CD4-positive, alpha-beta T cell treated with Interleukin-17A for 1 hour (primary cell): ENCODE measurements around the gene LAMB4.

Experiments used
- DNase-seq: peaks from one replicate; pipeline ENCODE4 v3.0.0-alpha.2; 2020

LAMB4 gene

DNA sequence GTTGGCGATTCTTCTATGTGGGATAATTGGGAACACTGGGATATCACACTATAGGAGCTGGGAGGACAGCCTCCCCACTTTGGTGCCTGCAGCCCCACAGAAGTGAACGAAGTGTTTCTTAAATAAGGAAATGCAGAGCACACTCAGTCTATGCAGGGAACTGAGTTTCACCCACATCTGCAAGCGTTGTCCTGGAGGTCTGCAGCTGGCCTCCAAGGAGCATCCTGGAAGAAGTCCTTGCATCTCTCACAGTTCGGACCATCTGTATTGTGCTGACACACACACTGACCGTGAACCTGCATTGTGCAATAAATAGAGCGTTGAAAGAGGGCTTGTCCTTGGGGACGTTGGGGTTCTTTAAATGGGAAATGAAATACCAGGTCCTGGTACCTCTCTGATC lies 25.8 kb downstream of the LAMB4 start:
- no peak for DNase-seq

DNA sequence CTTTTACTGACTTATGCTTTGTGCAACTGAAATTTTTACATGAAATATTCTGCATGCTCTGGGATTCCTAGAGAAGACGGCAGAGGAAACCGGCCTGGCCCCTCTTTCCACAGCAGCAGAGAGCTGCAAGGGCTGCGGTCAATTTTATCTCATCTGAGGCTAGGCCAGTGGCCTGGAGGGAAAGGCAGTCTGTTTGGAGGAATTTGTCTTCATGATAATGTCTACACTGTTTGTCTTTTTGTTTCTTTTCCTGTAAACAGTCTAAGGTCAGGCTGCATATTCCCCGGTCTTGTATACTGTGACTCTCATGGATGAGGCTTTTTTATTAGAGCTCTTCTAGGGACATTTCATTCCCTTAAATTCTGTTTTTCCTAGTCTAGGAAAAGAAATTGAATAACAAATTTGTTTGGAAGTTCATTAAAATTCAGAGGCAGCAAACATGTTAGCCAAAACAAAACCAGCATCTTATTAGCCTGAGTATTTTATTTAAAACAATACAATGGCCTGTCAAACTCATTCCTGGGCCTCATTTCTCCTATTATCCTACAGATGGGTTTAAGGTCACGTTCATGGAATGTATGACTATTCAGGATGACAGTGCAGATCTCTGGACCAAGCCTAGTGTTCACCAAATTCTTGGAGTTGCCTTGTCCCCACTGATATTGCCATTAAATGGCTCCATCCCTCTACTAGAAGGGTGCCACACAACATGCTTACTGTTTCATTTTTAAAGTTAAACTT lies 26.4 kb downstream of the LAMB4 start:
- DNase-seq = no peak

DNA sequence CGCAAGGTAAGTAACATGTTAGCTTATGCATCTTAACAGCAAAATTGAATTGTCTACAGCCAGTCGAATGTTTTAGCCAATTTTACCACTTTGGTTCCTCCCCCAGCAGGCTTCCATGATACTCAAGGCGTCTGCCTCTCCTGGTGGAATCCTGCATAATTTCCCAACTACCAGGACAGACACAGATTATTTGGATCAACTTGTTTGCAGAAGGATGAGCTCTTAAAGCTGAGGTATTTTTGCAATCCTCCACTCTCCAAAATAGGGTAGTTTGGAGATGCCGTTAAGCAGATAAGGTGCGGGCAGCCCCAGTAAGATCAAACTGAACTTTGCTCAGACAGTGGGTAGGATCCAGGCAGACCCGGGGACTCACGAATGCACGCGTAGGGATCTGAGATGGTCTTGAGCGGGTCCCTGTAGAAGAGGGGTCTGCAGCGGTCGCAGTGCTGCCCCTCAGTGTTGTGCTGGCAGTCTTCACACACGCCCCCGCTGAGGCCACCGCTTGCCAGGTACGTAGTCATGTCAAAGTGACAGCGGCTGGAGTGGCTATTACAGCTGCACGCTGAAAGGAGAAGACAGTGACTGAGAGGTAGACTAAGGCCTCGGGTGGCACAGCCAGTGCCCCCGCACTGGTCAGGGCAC lies 27.4 kb downstream of the LAMB4 start:
- DNase-seq = no peak

DNA sequence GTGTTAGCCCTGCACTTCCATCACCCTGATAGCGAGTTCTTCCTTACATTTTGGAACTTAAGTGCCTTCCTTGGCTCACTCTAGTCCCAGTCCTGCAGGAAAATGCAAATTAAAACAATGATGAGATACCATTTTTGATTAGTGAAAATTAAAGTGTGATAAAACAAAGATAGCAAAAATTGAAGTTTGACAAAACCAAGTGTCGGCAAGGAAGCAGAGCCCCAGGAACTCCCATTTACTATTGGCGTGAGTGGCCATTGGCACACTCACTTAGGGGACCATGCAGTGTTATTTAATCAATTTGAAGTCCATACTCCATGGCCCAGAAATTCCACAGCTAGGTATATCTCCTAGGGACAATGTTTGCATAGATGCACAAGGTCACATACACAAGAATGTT lies 28.4 kb downstream of the LAMB4 start:
- DNase-seq = no peak

DNA sequence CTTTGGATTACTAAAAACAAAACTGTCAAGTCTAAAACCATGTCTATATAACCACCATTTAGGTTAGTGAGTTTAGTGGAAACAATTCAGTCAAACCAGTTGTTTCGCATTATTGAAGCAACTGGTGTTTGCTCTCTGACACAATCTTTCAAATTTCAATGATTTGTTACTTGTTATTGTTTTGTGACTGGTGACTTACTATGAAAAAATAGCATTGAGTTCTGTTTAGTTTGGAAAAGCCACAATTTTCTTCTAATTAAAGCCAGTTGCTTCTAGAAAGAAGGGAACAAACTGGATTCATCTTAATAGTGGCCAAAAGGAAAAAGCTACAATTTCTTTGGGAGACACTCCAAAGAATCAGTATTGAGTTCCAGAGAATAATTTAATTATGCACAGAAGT lies 30.4 kb downstream of the LAMB4 start:
- no peak for DNase-seq

DNA sequence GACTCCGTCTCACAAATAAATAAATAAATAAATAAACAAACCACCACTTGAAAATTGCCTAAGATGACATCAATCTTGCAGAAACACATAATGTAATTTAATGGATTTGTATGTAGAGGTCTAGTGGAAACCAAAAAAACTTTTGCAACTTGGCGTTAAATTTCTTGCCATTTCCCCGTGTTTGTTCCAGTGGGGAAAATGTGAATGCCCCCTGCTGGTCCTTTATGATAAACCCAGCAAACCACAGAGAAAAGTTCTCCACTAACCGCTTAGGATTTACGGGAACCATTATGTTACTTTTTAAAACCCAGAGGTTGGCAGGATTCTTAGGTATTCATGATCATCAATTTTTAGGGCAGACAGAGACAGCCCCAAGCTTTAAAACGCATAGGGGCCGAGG lies 32.5 kb downstream of the LAMB4 start:
- DNase-seq = no peak

DNA sequence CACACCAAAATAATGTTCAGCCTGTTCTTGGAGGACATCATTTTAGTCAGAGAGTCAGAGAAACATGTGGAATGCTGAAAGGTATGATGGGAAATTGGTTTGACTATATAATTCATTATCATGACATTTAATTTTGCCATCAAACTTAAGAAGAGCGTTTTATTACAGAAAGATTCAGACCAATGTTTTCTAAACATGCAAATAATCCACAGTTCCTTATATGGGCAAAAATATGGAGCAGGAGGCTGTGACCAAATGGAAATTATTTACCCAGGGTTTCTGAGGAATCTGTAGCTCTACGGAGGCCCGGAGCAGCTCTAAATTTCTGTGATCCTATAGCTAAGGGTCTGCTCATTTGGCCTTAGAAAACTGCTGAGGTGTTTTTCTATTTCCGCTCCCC lies 33.2 kb downstream of the LAMB4 start:
- DNase-seq = no peak

DNA sequence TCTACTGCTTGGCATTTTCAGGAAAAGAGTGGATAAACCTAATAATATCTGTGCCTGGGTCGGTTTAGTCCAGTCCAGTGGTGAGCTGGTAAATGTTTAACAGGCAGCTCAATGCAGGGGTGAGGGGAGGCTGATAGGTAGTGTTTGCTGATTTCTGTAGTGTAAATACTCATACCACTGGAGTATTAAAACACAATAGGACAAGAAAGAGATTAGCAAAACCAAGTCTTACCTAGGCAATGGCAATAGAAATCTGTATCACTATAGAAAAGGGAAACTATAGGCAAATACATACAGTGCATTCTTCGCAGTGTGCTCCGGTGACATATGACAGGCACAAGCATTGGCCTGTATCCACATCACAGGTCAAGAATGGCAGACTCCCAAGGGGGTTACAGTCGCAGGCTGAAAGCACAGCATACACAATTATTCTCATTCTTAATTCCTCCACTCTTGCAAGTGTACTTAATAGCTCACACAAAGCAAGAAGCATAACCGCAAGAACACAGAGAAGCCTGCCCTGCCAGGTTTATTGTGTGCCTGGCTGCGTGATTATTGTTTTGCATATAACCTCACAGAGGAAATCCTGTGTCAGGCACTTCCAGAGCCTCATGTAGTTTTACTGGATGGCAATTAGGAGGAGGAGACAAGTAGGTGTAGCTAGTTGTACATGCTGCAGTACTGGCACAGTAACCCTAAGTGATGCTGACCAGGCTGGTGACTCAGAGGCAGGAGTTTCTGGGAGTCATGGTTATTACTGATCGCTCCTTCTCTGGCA lies 35.0 kb downstream of the LAMB4 start:
- no peak for DNase-seq

DNA sequence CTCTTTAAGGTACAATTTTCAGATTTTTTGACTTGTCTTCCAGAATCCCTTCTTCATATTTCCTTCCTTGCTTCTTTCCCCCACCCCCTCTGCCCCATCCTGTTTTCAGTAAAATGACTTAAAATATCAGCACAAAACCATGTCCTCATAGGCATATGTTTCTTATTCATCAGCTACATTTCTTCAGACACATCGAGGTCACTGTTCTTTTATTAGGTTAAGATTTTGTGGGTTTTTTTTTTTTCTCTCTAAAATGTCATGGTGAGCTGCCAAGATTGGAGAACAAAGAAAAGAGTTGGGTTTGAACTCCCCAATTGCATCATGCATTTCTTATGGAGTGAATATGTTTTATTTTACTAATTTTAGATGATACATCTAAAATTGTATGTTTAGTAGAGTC lies 35.8 kb downstream of the LAMB4 start:
- no peak for DNase-seq

DNA sequence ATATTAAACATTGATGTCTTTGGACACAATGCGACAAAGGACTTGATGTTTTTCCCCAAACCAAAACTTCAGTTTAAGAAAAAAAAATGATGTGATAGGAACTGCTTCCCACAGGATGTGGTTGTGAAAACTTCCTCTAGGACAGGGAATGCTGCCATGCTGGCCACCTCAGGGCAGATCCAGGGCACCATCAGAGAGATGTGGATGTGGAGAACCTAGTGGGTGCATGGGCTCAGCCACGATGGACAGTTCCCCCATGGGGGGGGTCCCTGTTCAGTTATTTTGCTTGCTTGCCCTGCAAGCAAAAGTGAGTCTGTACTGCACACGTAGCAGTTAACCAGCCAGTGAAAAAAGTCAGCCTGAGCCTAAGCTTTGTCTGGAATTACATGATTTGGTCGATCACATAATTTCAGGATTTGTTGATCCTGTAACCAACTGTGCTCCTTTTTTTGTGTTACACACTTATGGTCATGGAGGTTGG lies 36.3 kb downstream of the LAMB4 start:
- no peak for DNase-seq

DNA sequence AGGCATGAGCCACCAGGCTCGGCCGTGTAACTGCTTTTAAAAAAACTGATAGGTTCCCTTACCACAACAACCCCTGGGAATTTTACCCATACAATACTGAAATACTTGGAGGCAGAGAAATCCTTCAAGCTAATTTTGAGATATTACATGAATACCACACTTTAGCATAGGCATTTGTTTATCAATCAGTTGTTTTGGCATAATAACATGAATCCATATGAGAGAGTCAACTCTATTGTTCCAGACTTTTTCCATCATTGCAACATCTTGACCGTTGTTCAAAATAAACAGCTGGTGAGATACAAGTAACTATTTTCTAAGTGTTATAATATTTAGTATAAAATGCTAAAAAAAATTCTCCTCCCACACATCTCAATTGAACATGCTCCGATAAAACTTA lies 36.8 kb downstream of the LAMB4 start:
- no peak for DNase-seq

DNA sequence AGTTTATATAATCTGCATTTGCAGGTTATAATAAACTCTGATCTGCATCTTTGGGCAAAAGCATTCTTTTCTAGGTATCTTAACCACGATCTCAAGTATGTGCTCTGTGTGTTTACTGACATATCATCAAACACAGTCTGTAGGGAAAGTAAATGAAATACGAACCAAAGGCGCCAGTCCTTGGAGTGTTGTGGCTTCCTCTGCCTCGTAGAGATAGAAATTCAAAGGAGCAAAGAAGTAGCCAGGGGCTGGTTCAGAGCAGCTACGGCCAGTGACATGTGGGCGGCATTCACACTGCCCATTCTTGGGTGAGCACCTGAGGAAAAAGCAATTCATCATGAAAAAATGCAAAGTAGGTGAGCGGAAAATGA lies 38.7 kb downstream of the LAMB4 start:
- DNase-seq = no peak

DNA sequence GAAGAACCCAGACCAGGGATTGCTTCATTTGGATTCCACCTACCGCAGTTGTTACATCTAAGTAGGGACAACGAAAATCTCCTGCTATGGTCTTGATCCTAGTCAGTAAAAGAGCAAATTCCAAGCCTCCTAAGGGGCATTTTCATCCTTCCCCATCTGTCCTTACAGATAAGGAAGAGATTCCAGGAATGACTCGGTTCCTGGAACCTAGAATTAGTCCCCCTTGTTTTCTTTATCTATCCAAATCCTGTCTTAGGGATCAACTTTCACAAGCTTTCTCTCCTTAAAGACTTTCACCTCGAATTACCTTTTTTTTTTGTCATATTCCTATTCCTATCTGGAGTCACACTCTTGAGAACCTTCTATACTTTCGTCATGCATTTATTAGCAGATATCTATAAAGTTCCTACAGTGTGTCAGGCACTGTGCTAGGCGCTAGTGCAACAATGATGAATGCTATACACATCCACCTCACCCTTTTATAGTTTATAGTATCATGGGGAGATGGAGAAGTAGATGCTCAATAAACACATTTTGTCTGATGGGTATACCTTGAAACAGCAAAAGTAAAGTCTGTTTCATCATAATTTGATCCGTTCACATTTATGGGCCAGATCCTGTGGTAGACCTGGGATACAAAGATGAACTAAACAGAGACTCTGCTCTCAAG lies 39.2 kb downstream of the LAMB4 start:
- no peak for DNase-seq

DNA sequence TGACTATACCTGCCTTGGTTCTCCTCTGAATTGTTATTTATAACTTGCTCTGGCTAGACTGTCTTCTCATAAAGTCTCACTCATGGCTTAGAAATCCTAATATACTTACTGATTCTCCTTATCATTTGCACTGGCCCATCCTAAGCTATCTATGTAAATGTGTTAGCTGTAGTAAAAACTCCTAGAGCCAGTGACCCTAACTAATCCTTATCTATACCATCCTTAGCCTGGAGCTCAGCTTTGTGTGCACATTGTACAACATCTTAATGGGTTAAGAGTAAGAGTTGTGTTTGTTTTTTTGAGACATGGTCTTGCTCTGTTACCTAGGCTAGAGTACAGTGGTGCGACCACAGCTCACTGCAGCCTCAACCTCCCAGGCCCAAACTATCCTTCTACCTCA lies 40.8 kb downstream of the LAMB4 start:
- DNase-seq = no peak

DNA sequence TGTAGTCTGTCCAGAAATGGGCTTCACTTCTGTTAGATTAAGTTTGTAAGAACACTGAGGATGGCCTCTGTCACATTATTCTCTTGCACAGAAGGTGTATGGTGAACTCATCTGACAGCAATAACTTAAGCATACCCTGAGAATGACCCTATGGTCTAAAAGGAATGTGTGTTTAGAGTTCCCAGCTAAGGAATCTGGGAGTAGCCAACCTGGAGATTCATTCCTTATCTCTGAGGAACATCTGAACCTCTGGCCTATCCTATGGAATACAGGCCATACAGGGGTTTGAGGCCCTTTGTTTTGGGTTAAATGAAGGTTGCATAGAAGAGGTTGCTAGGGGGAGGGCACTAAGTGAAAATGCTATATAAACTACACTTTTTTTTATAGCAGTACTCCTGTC lies 41.4 kb downstream of the LAMB4 start:
- no peak for DNase-seq

DNA sequence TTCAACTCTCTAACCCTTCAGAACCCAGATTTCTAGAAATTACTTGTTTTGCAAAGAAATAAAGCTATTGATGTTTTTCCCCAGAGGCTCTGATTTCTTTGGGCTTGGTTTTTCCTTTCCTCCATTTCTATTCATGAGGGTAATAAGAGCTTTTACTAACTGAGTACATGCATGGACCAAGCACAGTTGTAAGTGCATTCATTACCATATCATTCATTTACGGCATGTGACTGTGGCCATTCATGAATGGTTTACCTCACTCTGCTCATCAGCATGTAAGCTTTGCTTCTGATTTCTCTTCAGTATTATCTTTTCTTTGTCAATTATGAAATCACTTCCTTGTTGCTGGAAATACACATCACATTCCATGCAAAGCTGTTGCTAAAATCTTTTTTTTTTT lies 42.4 kb downstream of the LAMB4 start:
- DNase-seq = no peak

DNA sequence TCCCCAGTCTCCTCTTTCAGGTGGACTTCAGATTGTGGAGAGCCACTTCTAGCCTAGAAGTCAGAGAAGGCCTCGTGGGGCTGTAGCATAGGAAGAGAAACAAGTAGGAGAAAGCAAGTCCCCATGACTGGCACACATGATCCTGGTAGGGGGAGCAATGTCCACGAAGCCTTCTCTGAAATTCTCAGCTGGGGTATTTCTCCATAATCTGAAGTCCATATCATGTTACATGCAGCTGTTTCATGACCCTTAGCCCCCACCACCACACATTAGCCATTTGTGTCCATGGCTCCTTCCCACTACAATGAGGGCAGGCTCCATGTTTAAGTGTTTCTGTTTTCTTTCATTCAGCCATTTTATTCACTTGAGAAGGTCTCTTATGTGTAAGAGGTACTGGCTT lies 43.2 kb downstream of the LAMB4 start:
- DNase-seq = no peak

DNA sequence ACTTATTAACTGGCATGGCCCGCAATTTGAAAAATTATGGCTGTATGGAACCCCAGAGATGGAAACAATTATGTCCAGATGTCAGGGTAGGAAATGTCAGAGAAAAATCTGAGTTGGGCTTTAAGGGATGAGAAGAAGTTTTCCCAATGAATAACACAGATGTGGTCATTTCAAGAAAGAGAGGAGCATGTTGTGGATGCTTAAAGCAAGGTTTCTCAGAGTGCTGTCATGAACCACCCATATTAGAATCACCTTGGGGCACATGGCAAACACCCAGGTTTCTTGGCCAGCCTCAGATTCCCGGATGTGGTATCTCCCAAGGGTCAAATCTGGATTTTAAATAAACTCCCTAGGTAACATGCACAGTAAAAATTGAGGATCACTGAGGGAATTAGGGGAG lies 43.6 kb downstream of the LAMB4 start:
- no peak for DNase-seq

DNA sequence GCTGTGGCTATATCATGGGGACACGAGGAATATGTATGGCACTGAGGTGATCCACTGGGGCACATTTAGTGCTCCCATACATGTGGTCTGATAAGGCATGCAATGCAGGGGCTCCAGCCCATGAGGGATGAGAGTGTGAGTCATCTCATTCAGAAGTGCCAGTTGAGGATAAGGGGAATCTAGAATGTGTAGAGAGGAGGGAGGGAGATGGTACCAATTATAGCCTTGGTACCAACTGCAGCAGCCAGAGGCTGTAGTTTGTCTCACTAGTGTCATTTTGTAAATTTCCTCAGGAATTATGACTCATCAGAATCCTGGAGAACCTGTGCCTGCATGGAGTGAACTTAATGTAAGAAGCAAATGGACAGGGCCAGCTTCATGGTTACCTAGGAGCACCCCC lies 46.2 kb downstream of the LAMB4 start:
- DNase-seq = no peak

DNA sequence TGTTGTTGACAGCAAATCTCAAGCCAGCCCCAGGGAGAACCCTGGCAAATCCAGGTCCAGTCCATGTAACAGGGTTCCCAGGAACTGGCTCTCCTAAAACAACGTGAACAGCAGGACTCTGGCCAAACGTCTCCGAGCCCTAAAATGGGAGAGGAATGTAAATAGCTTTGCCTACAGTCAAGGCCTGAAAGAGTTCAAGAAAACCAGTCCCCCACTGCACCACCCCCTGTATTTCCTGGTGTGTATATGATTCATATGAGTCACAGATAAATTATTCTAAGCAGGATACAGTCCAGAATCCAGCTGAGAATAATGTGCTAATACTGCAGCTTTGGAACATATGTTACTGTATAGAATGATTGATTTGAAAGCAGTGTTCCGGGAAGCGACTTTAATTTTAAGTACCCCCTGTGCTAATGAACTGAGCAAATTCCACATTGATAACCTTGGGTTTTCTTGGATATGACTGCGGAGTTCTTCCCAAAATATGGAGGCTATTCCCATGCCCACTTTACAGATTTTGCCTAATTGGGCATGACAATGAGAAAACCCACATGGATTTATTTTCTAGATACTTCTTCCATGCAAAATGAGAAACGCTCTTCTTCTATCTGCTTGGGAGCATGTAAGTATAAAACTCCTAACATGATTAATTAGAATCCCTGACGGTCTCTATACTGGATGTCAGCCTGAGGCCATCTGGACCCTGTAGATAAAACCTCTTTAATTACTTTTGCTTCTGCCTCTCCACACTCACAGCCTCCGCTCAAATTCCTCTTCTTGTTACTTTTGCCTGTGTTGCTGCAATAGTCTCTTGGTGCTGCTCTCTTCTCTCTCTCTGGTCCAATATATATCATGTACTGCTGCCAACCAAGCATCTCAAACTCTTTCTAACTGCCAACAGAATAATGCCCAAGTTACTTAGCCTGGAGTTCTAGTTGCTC lies 50.2 kb downstream of the LAMB4 start:
- DNase-seq = no peak

DNA sequence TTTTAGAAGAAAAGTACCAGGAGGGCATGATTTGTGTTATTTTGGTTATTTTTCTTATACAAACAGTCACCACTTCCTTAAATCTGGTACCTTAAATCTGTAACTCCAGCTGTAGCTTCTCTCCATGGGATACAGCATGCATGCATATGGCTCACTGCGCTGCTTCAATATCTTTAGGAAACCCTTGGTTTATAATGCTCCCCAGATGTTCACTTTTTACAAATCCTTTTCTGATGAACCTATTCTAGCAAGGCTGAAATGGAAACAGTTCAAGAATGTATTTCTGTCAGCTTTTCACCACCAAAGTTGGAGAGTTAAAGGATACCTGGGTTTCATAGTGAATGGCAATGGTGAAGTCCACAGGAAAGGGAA lies 50.9 kb downstream of the LAMB4 start:
- DNase-seq = no peak

DNA sequence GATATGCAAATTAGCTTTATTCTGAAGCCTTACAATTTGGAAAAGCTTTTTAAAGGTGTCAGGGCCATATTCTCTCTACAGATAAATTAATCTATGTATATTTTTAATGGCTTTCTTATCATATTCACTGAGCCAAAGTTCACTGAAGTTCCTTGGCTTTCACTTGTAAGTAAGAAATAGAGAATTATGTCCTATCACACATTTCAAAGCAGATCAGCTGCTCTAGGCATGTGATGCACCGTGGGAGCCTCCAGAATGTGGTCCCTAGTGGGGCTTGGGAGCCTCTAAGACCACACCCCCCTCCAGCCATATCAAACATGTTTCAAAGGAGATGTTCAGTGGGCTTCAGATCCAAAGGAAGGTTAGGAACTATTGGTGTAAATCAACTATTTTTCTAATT lies 51.5 kb downstream of the LAMB4 start:
- no peak for DNase-seq
